H1 (cell line): Measurements from ENCODE around the gene CACNA2D1. TPM values are rescaled to one million over a fixed set of nuclear protein-coding genes. Genes with fewer than 3 reads are reported as not detected.

Experiments
- CTCF ChIA-PET: fragments of 300-600 bp; sonication (Branson Sonifier 250); formaldehyde crosslinking; loops from one replicate; lab custom pipeline; 2021; ENCODE audit not compliant: partially characterized antibody; lab: Charles Lee
- POLR2A ChIA-PET: fragments of 300-600 bp; sonication (Branson Sonifier 250); formaldehyde crosslinking; loops from one replicate; lab custom pipeline; 2021; ENCODE audit warnings: inconsistent platforms; ENCODE audit not compliant: partially characterized antibody; lab: Charles Lee
- DNase-seq, 2 experiments: peaks; one replicate each; pipeline versions ENCODE4 v3.0.0 to v3.0.0-alpha.2; 2010 to 2022; ENCODE audit warnings: low spot score in 2 of 2, low read depth in 1 of 2, mixed read lengths in 1 of 2
- FAIRE-seq: peaks from 2 replicates; lab custom pipeline; 2011; peaks lifted over from hg19 to GRCh38; lab: Jason Lieb, UNC
- H2AFZ ChIP-seq: 2 replicates; pipeline ENCODE4 v1.8.1; 2012; ENCODE audit warnings: low read length, inconsistent platforms
- H2AK5ac ChIP-seq: 2 replicates; pipeline ENCODE4 v1.6.1; 2013; ENCODE audit warnings: low read depth, low read length
- H2BK120ac ChIP-seq: replicated peaks from 2 replicates; pipeline ENCODE3; 2013; ENCODE audit warnings: low read depth, low read length, inconsistent platforms
- H2BK12ac ChIP-seq: 2 replicates; pipeline ENCODE4 v1.6.1; 2013; ENCODE audit warnings: low read depth, low read length
- H2BK15ac ChIP-seq: 2 replicates; pipeline ENCODE4 v1.6.1; 2013; ENCODE audit warnings: low read length
- H2BK20ac ChIP-seq: 2 replicates; pipeline ENCODE4 v1.6.1; 2013; ENCODE audit warnings: low read length
- H2BK5ac ChIP-seq: 2 replicates; pipeline ENCODE4 v1.6.1; 2013; ENCODE audit warnings: low read depth, low read length
- H3K14ac ChIP-seq: 2 replicates; pipeline ENCODE4 v1.6.1; 2013; ENCODE audit warnings: inconsistent platforms; ENCODE audit not compliant: insufficient read length
- H3K18ac ChIP-seq: 2 replicates; pipeline ENCODE4 v1.6.1; 2013; ENCODE audit warnings: low read length; ENCODE audit errors: extremely low read depth
- H3K23ac ChIP-seq: 2 replicates; pipeline ENCODE4 v1.6.1; 2013; ENCODE audit warnings: inconsistent platforms; ENCODE audit not compliant: insufficient read length
- H3K23me2 ChIP-seq: 2 replicates; pipeline ENCODE4 v1.6.1; 2013; ENCODE audit warnings: low read depth, low read length
- H3K27ac ChIP-seq: 2 replicates; pipeline ENCODE4 v1.6.1; 2011; ENCODE audit warnings: low read depth, low read length, inconsistent platforms
- H3K27me3 ChIP-seq, 4 experiments: replicated peaks in 1 of 4; 1 replicate in 1 of 4; 2 replicates in 3 of 4; pipeline versions ENCODE4 v1.6.1 to v1.8.1; 2011 to 2013; ENCODE audit warnings: low read length in 3 of 4, mild to moderate bottlenecking in 3 of 4, inconsistent platforms in 2 of 4, mixed read lengths in 2 of 4, moderate library complexity in 1 of 4; ENCODE audit not compliant: control insufficient read depth in 3 of 4, insufficient read depth in 3 of 4; ENCODE audit errors: extremely low read depth in 1 of 4
- H3K36me3 ChIP-seq, 4 experiments: 2 replicates each; pipeline versions ENCODE4 v1.6.1 to v1.8.1; 2011 to 2013; ENCODE audit warnings: mild to moderate bottlenecking in 4 of 4, low read length in 3 of 4, moderate library complexity in 2 of 4, control low read depth in 1 of 4, inconsistent platforms in 1 of 4; ENCODE audit not compliant: insufficient read depth in 4 of 4, control insufficient read depth in 2 of 4
- H3K4ac ChIP-seq: replicated peaks from 2 replicates; pipeline ENCODE3; 2013; ENCODE audit warnings: low read length, low read depth, mixed read lengths, inconsistent platforms; ENCODE audit not compliant: insufficient read length
- H3K4me1 ChIP-seq, 4 experiments: replicated peaks in 1 of 4; 1 replicate in 1 of 4; 2 replicates in 3 of 4; pipeline versions ENCODE4 v1.6.1 to v1.8.1; 2011 to 2013; ENCODE audit warnings: low read length in 3 of 4, inconsistent platforms in 2 of 4, mixed read lengths in 1 of 4; ENCODE audit not compliant: insufficient read depth in 4 of 4, control insufficient read depth in 3 of 4
- H3K4me2 ChIP-seq, 2 experiments: 2 replicates each; pipeline versions ENCODE4 v1.6.1 to v1.8.1; 2011 to 2013; ENCODE audit warnings: low read depth in 2 of 2, low read length in 2 of 2, control low read depth in 1 of 2, inconsistent platforms in 1 of 2, mild to moderate bottlenecking in 1 of 2; ENCODE audit not compliant: insufficient read depth in 1 of 2
- H3K4me3 ChIP-seq, 4 experiments: fragments of 200-600, 300-600 bp in 1 of 4; sonication (generic), shearing (Covaris generic), sonication (Bioruptor Twin) in 1 of 4; 2 replicates each; pipeline versions ENCODE4 v1.5.1 to v1.8.1; 2011 to 2016; ENCODE audit warnings: low read length in 4 of 4, low read depth in 3 of 4, control low read depth in 2 of 4, inconsistent platforms in 2 of 4, mild to moderate bottlenecking in 2 of 4, mixed read lengths in 1 of 4, moderate library complexity in 1 of 4; ENCODE audit not compliant: insufficient read depth in 2 of 4; ENCODE audit errors: extremely low read depth in 1 of 4
- H3K56ac ChIP-seq: replicated peaks from 2 replicates; pipeline ENCODE3; 2013; ENCODE audit warnings: low read depth, mild to moderate bottlenecking, mixed read lengths, low read length, inconsistent platforms; ENCODE audit not compliant: insufficient read length
- H3K79me1 ChIP-seq: 2 replicates; pipeline ENCODE4 v1.6.1; 2013; ENCODE audit warnings: low read depth, low read length, control low read depth
- H3K79me2 ChIP-seq, 2 experiments: 2 replicates each; pipeline versions ENCODE4 v1.6.1 to v1.8.1; 2012 to 2013; ENCODE audit warnings: low read length in 2 of 2, mild to moderate bottlenecking in 2 of 2, inconsistent platforms in 1 of 2; ENCODE audit not compliant: insufficient read depth in 2 of 2, control insufficient read depth in 1 of 2
- H3K9ac ChIP-seq, 4 experiments: replicated peaks in 1 of 4; 1 replicate in 1 of 4; 2 replicates in 3 of 4; pipeline versions ENCODE4 v1.6.1 to v1.8.1; 2011 to 2013; ENCODE audit warnings: low read depth in 3 of 4, low read length in 3 of 4, control low read depth in 2 of 4, mild to moderate bottlenecking in 2 of 4, moderate library complexity in 2 of 4, inconsistent platforms in 1 of 4; ENCODE audit errors: extremely low read depth in 1 of 4
- H3K9me3 ChIP-seq, 2 experiments: 2 replicates each; pipeline versions ENCODE4 v1.6.1 to v1.8.1; 2012 to 2013; ENCODE audit warnings: mild to moderate bottlenecking in 2 of 2, moderate library complexity in 2 of 2, control low read depth in 1 of 2, inconsistent platforms in 1 of 2, low read depth in 1 of 2, low read length in 1 of 2, mixed read lengths in 1 of 2; ENCODE audit not compliant: insufficient read depth in 2 of 2
- H4K20me1 ChIP-seq, 2 experiments: replicated peaks in 1 of 2; 2 replicates each; pipeline versions ENCODE3 to v1.8.1; 2011 to 2013; ENCODE audit warnings: inconsistent platforms in 2 of 2, low read length in 2 of 2, mild to moderate bottlenecking in 1 of 2; ENCODE audit not compliant: insufficient read depth in 2 of 2, control insufficient read depth in 1 of 2
- H4K5ac ChIP-seq: 2 replicates; pipeline ENCODE4 v1.6.1; 2013; ENCODE audit warnings: low read length, low read depth, mixed read lengths, inconsistent platforms; ENCODE audit not compliant: insufficient read length
- H4K8ac ChIP-seq: 2 replicates; pipeline ENCODE4 v1.8.0; 2013; ENCODE audit warnings: mild to moderate bottlenecking, moderate library complexity, low read length, inconsistent platforms; ENCODE audit not compliant: insufficient read depth; ENCODE audit errors: extremely low read depth
- H4K91ac ChIP-seq: replicated peaks from 2 replicates; pipeline ENCODE3; 2013; ENCODE audit warnings: low read length, mixed read lengths, inconsistent platforms; ENCODE audit not compliant: insufficient read length
- E2F6 ChIP-seq: IDR thresholded peaks from 2 replicates; pipeline ENCODE4 v1.6.1; 2012; ENCODE audit warnings: inconsistent platforms
- EP300 ChIP-seq, 2 experiments: IDR thresholded peaks; 1 replicate in 1 of 2; 2 replicates in 1 of 2; pipeline ENCODE4 v1.6.1; 2011 to 2012; ENCODE audit warnings: low read depth in 2 of 2, low read length in 2 of 2, mild to moderate bottlenecking in 2 of 2, borderline replicate concordance in 1 of 2, inconsistent platforms in 1 of 2, moderate library complexity in 1 of 2
- FOSL1 ChIP-seq: IDR thresholded peaks from 2 replicates; pipeline ENCODE4 v1.6.1; 2011; ENCODE audit warnings: mild to moderate bottlenecking, low read depth, low read length, moderate library complexity; ENCODE audit not compliant: insufficient read depth
- GABPA ChIP-seq: IDR thresholded peaks from 2 replicates; pipeline ENCODE4 v1.6.1; 2011; ENCODE audit warnings: mild to moderate bottlenecking, low read length, moderate library complexity, borderline replicate concordance; ENCODE audit not compliant: insufficient read depth
- GTF2F1 ChIP-seq: IDR thresholded peaks from 2 replicates; pipeline ENCODE4 v1.6.1; 2012; ENCODE audit warnings: low read depth, low read length, improper control_type of control experiment, borderline replicate concordance
- MAFK ChIP-seq: IDR thresholded peaks from 2 replicates; pipeline ENCODE4 v1.6.1; 2012; ENCODE audit warnings: low read depth, mild to moderate bottlenecking, improper control_type of control experiment, low read length
- NANOG ChIP-seq: IDR thresholded peaks from 2 replicates; pipeline ENCODE4 v1.6.1; 2011; ENCODE audit warnings: low read length, low read depth, mild to moderate bottlenecking, inconsistent platforms; ENCODE audit not compliant: insufficient read depth, poor library complexity, severe bottlenecking
- RAD21 ChIP-seq, 2 experiments: IDR thresholded peaks in 1 of 2; conservative IDR thresholded peaks in 1 of 2; 2 replicates each; pipeline ENCODE4 v1.6.1; 2011; ENCODE audit warnings: low read depth in 2 of 2, low read length in 2 of 2, improper control_type of control experiment in 1 of 2, inconsistent platforms in 1 of 2, mild to moderate bottlenecking in 1 of 2, moderate library complexity in 1 of 2
- SIN3A ChIP-seq, 2 experiments: IDR thresholded peaks in 1 of 2; conservative IDR thresholded peaks in 1 of 2; 2 replicates each; pipeline ENCODE4 v1.6.1; 2011 to 2012; ENCODE audit warnings: low read length in 2 of 2, improper control_type of control experiment in 1 of 2, low read depth in 1 of 2, mild to moderate bottlenecking in 1 of 2
- SP1 ChIP-seq: IDR thresholded peaks from 2 replicates; pipeline ENCODE4 v1.6.1; 2011; ENCODE audit warnings: low read depth, low read length
- USF2 ChIP-seq: IDR thresholded peaks from 2 replicates; pipeline ENCODE4 v1.6.1; 2011; ENCODE audit warnings: low read length, improper control_type of control experiment
- WGBS, 2 experiments: shearing (Covaris generic) in 1 of 2; methylation state at CpG; one replicate each; pipeline versions ENCODE4 v1.1.6 to v1.1.7; 2013 to 2015; ENCODE audit warnings: low lambda C conversion rate in 2 of 2, mixed read lengths in 2 of 2, inconsistent platforms in 1 of 2, low coverage in 1 of 2, missing lambda C conversion rate in 1 of 2; ENCODE audit not compliant: insufficient replicate concordance in 2 of 2, insufficient coverage in 1 of 2, insufficient read length in 1 of 2; ENCODE audit errors: extremely low coverage in 1 of 2, missing lambda C conversion rate in 1 of 2; 5-methylcytosine and 5-hydroxymethylcytosine counted together
- polyA plus RNA-seq, 7 experiments: library from polyadenylated mRNA; depleted of rRNA in 3 of 7; stranded (reverse) in 5 of 7; unstranded in 2 of 7; fragments of >200 nt in 5 of 7; fragments of 200-250 nt in 2 of 7; gene quantifications; 1 replicate in 5 of 7; 2 replicates in 1 of 7; 4 replicates in 1 of 7; pipeline versions ENCODE4 v1.2.1 to v1.2.3, GENCODE V29; 2011 to 2013; ENCODE audit warnings: missing spikeins in 2 of 7, mixed read lengths in 2 of 7
- total RNA-seq: library from RNA; stranded (reverse); fragmentation: NEBNext Ultra II Directional; extraction: Animal tissue kit (Norgen Biotek cat#: 25700); gene quantifications from 2 replicates; pipeline ENCODE4 v1.2.1, GENCODE V29; 2021

The CACNA2D1 gene
- total and polyA plus RNA-seq, 2 of the 8 experiments (the other 6 are each of a cell fraction or from before 2014, with no cell fraction given) = 4.3 to 27.3 TPM

GRCh38 chr7:82035456-82035855 lies 408.1 kb downstream of the CACNA2D1 start:
- no peaks in the 10 kb centered on the region for H3K4me1 ChIP-seq
- H4K91ac ChIP-seq = no peak overlapping the region
- no peak overlapping the region for H2BK15ac ChIP-seq
- H3K79me1 ChIP-seq = no peaks in the 10 kb centered on the region
- H3K4me2 ChIP-seq = no peak overlapping the region
- 89% methylated on average over 1 of the region's 1 CpG; no CpG with 5 or more reads in 1 of the 2 experiments for WGBS, 2 experiments
- no peaks in the 10 kb centered on the region for H4K20me1 ChIP-seq
- no peak overlapping the region for H3K14ac ChIP-seq
- H3K23me2 ChIP-seq = no peaks in the 10 kb centered on the region
- H2BK20ac ChIP-seq = no peak overlapping the region
- H2BK12ac ChIP-seq = no peak overlapping the region
- H3K23ac ChIP-seq = no peak overlapping the region
- H3K9ac ChIP-seq = no peak overlapping the region
- H4K5ac ChIP-seq = no peak overlapping the region
- H3K27me3 ChIP-seq = no peaks in the 10 kb centered on the region
- FAIRE-seq (no peak), DNase-seq (no peak)
- H3K56ac ChIP-seq = no peak overlapping the region
- no peak overlapping the region for H3K4me3 ChIP-seq
- no peaks in the 10 kb centered on the region for H3K9me3 ChIP-seq
- no peak overlapping the region for H3K27ac ChIP-seq
- POLR2A ChIA-PET = no interaction called here
- no peak overlapping the region for H4K8ac ChIP-seq
- H3K18ac ChIP-seq = no peak overlapping the region
- no peak overlapping the region for H2AFZ ChIP-seq
- no peak overlapping the region for H2BK120ac ChIP-seq
- peaks cover 0 to 3% (median 0%) of the 10 kb centered on the region in 4 experiments; a peak in 1 of 8 replicates for H3K36me3 ChIP-seq
- H2AK5ac ChIP-seq = no peak overlapping the region
- no peak overlapping the region for H2BK5ac ChIP-seq
- CTCF ChIA-PET = interaction anchor here (0.6 to 1.2 kb wide), 5 partner anchors 9 to 703 kb away, joined by 3 to 4 read pairs (median 3); no protein-coding TSS in a partner anchor
- no peak overlapping the region for H3K4ac ChIP-seq
- H3K79me2 ChIP-seq = no peaks in the 10 kb centered on the region
- TF ChIP-seq SP1 (no peak), GABPA (no peak), USF2 (no peak), GTF2F1 (no peak), SIN3A (conservative IDR thresholded peaks at IDR 0.05 in 1 of 2, IDR thresholded peaks at IDR 0.05 in 1 of 2; ENCODE audit: low read depth in 1 of 2, low read length in 2 of 2) (no peak), E2F6 (no peak), MAFK (no peak), EP300 (IDR thresholded peaks at IDR 0.05; ENCODE audit: borderline replicate concordance in 1 of 2, low read depth in 2 of 2, low read length in 2 of 2) (no peak), NANOG (no peak), FOSL1 (no peak), RAD21 (IDR thresholded peaks at IDR 0.05 in 1 of 2, conservative IDR thresholded peaks at IDR 0.05 in 1 of 2; ENCODE audit: low read depth in 2 of 2, low read length in 2 of 2) (no peak)
